Ishikawa (cell line): ENCODE results near the gene PLPPR4.

Source experiments
- CEBPB ChIP-seq: IDR thresholded peaks from 2 replicates; pipeline ENCODE4 v1.6.1; 2012
- CREB1 ChIP-seq: IDR thresholded peaks from 2 replicates; pipeline ENCODE4 v1.6.1; 2012; ENCODE audit warnings: low read depth
- EGR1 ChIP-seq: IDR thresholded peaks from 2 replicates; pipeline ENCODE4 v1.6.1; 2012
- EP300 ChIP-seq: IDR thresholded peaks from 2 replicates; pipeline ENCODE4 v1.6.1; 2012; ENCODE audit warnings: borderline replicate concordance
- FOXM1 ChIP-seq: IDR thresholded peaks from 2 replicates; pipeline ENCODE4 v1.6.1; 2012; ENCODE audit warnings: low read depth, borderline replicate concordance
- MAX ChIP-seq: IDR thresholded peaks from 2 replicates; pipeline ENCODE4 v1.6.1; 2012
- NFIC ChIP-seq: IDR thresholded peaks from 2 replicates; pipeline ENCODE4 v1.6.1; 2012
- RAD21 ChIP-seq: IDR thresholded peaks from 2 replicates; pipeline ENCODE4 v1.6.1; 2012; ENCODE audit warnings: low read depth
- REST ChIP-seq: IDR thresholded peaks from 2 replicates; pipeline ENCODE4 v1.6.1; 2012; ENCODE audit warnings: low read depth, mild to moderate bottlenecking
- TAF1 ChIP-seq: IDR thresholded peaks from 2 replicates; pipeline ENCODE4 v1.6.1; 2012; ENCODE audit warnings: low read depth, mild to moderate bottlenecking
- TCF12 ChIP-seq: IDR thresholded peaks from 2 replicates; pipeline ENCODE4 v1.6.1; 2012; ENCODE audit warnings: low read depth
- TEAD4 ChIP-seq: IDR thresholded peaks from 2 replicates; pipeline ENCODE4 v1.6.1; 2012
- USF1 ChIP-seq: IDR thresholded peaks from 2 replicates; pipeline ENCODE4 v1.6.1; 2012
- YY1 ChIP-seq: IDR thresholded peaks from 2 replicates; pipeline ENCODE4 v1.6.1; 2012; ENCODE audit warnings: low read depth
- ZBTB7A ChIP-seq: IDR thresholded peaks from 2 replicates; pipeline ENCODE4 v1.6.1; 2012; ENCODE audit warnings: low read depth

The PLPPR4 gene

GRCh38 chr1:99297923-99298322 is 33.6 kb downstream of the PLPPR4 start:
- TF ChIP-seq TEAD4 (no peak), ZBTB7A (no peak)

GRCh38 chr1:99304725-99305282 is 40.5 kb downstream of the PLPPR4 start:
- no peak for TF ChIP-seq ZBTB7A
- TF ChIP-seq NFIC: no peak
- no peak for TF ChIP-seq MAX
- no peak for TF ChIP-seq CREB1
- no peak for TF ChIP-seq YY1
- no peak for TF ChIP-seq TAF1
- no peak for TF ChIP-seq FOXM1
- no peak for TF ChIP-seq EGR1
- no peak for TF ChIP-seq CEBPB
- TF ChIP-seq TEAD4: no peak

- TF ChIP-seq NFIC (no peak), FOXM1 (no peak)
Observed at GRCh38 chr1:99305626-99306025, 41.3 kb downstream of the PLPPR4 start.

GRCh38 chr1:99306056-99306455 is 41.8 kb downstream of the PLPPR4 start:
- no peak for TF ChIP-seq YY1
- TF ChIP-seq FOXM1: no peak

- no peak for TF ChIP-seq ZBTB7A
- no peak for TF ChIP-seq CEBPB
- TF ChIP-seq EP300: no peak
- no peak for TF ChIP-seq FOXM1
- no peak for TF ChIP-seq RAD21
- TF ChIP-seq TAF1: no peak
- TF ChIP-seq MAX: no peak
Observed at GRCh38 chr1:99306644-99307043, 42.4 kb downstream of the PLPPR4 start.

- TF ChIP-seq TAF1 (no peak), YY1 (no peak), CREB1 (no peak), REST (no peak), RAD21 (no peak), TEAD4 (no peak), CEBPB (no peak), FOXM1 (no peak), EP300 (no peak), ZBTB7A (no peak), NFIC (no peak), USF1 (no peak), TCF12 (no peak)
Observed at GRCh38 chr1:99315305-99315704, 51.0 kb downstream of the PLPPR4 start.

- no peak for TF ChIP-seq NFIC
- TF ChIP-seq RAD21: 0 out of 2 replicates have a peak, but pooled peaks have one; percentile 15
Observed at GRCh38 chr1:99326215-99326949, 62.1 kb downstream of the PLPPR4 start.

GRCh38 chr1:99327357-99327756 is 63.1 kb downstream of the PLPPR4 start:
- no peak for TF ChIP-seq EGR1
- no peak for TF ChIP-seq FOXM1
- no peak for TF ChIP-seq TAF1
- no peak for TF ChIP-seq NFIC
- no peak for TF ChIP-seq USF1
- no peak for TF ChIP-seq TEAD4
- TF ChIP-seq YY1: no peak
- TF ChIP-seq CREB1: no peak
- TF ChIP-seq EP300: no peak
- no peak for TF ChIP-seq REST
- no peak for TF ChIP-seq MAX
- TF ChIP-seq RAD21: no peak
- TF ChIP-seq ZBTB7A: no peak
- no peak for TF ChIP-seq TCF12
